Progenitor cell of endocrine pancreas (in vitro differentiated cells): ENCODE data around the gene ADAM10. TPM values are rescaled to one million over a fixed set of nuclear protein-coding genes. Genes with fewer than 3 reads are reported as not detected.

Source experiments
- DNase-seq: peaks from one replicate; pipeline ENCODE4 v3.0.0; 2021; ENCODE audit warnings: low spot score; ENCODE audit not compliant: unreplicated experiment
- H3K27ac Mint-ChIP-seq: 2 replicates; pipeline ENCODE4 v1.8.0; 2021; ENCODE audit warnings: mild to moderate bottlenecking, moderate library complexity, mixed read lengths
- H3K27me3 Mint-ChIP-seq: 2 replicates; pipeline ENCODE4 v1.8.0; 2021; ENCODE audit warnings: mixed read lengths
- H3K36me3 Mint-ChIP-seq: 2 replicates; pipeline ENCODE4 v1.8.0; 2022; ENCODE audit warnings: mixed read lengths; ENCODE audit not compliant: insufficient read depth
- H3K4me1 Mint-ChIP-seq: 2 replicates; pipeline ENCODE4 v1.8.0; 2021; ENCODE audit warnings: low read depth, mixed read lengths
- H3K4me3 Mint-ChIP-seq: 2 replicates; pipeline ENCODE4 v1.8.0; 2021; ENCODE audit warnings: low read depth, mild to moderate bottlenecking, moderate library complexity, mixed read lengths
- H3K9me3 Mint-ChIP-seq: 2 replicates; pipeline ENCODE4 v1.8.0; 2021; ENCODE audit warnings: low read depth, mixed read lengths
- CTCF ChIP-seq: fragments of 200-600 bp; sonication (generic); IDR thresholded peaks from one replicate; pipeline ENCODE4 v1.5.0; 2021; ENCODE audit warnings: antibody characterized with exemption, mild to moderate bottlenecking; ENCODE audit not compliant: unreplicated experiment
- total RNA-seq: library from RNA; stranded (reverse); gene quantifications from 2 replicates; pipeline ENCODE4 v1.2.1, GENCODE V29; 2021

ADAM10 gene
- total RNA-seq, 1 donor from 2014 or later = 237 TPM

- Mint-ChIP-seq H3K27ac (no peak overlapping the region), H3K27me3 (no peaks in the 10 kb centered on the region), H3K4me3 (no peak overlapping the region), H3K4me1 (peaks cover 6% of the 10 kb centered on the region), H3K36me3 (peaks cover 16% of the 10 kb centered on the region), H3K9me3 (no peaks in the 10 kb centered on the region)
- TF ChIP-seq CTCF = no peak
- no peak for DNase-seq
Observed at GRCh38 chr15:58717357-58717756, 32.1 kb downstream of the ADAM10 start.

GRCh38 chr15:58716027-58716426 is 33.5 kb downstream of the ADAM10 start:
- Mint-ChIP-seq H3K27me3 (no peaks in the 10 kb centered on the region), H3K9me3 (no peaks in the 10 kb centered on the region)
- no peak for DNase-seq

GRCh38 chr15:58715266-58715917 is 34.1 kb downstream of the ADAM10 start:
- Mint-ChIP-seq H3K4me1 (peaks cover 6% of the 10 kb centered on the region), H3K9me3 (no peaks in the 10 kb centered on the region), H3K27ac (peak overlapping the region; percentile 1), H3K4me3 (no peak overlapping the region), H3K27me3 (no peaks in the 10 kb centered on the region), H3K36me3 (peaks cover 16% of the 10 kb centered on the region)
- no peak for DNase-seq
- no peak for TF ChIP-seq CTCF

More at GRCh38 chr15:58716027-58716426, 33.5 kb downstream of the ADAM10 start:
- Mint-ChIP-seq H3K27ac (no peak overlapping the region), H3K36me3 (peaks cover 16% of the 10 kb centered on the region), H3K4me3 (no peak overlapping the region), H3K4me1 (peaks cover 6% of the 10 kb centered on the region)
- TF ChIP-seq CTCF = no peak

- no peak overlapping the region for H3K27ac Mint-ChIP-seq
- peaks cover 12% of the 10 kb centered on the region for H3K36me3 Mint-ChIP-seq
- no peaks in the 10 kb centered on the region for H3K4me1 Mint-ChIP-seq
- H3K27me3 Mint-ChIP-seq = no peaks in the 10 kb centered on the region
- H3K4me3 Mint-ChIP-seq = no peak overlapping the region
- no peak for DNase-seq
- no peak for TF ChIP-seq CTCF
- H3K9me3 Mint-ChIP-seq = no peaks in the 10 kb centered on the region
Observed at GRCh38 chr15:58710701-58711100, 38.8 kb downstream of the ADAM10 start.

- no peak for TF ChIP-seq CTCF
- DNase-seq = no peak
- Mint-ChIP-seq H3K36me3 (peaks cover 9% of the 10 kb centered on the region), H3K9me3 (peaks cover 4% of the 10 kb centered on the region), H3K27me3 (no peaks in the 10 kb centered on the region), H3K4me3 (no peak overlapping the region), H3K27ac (no peak overlapping the region), H3K4me1 (peaks cover 1% of the 10 kb centered on the region)
Observed at GRCh38 chr15:58707397-58707796, 42.1 kb downstream of the ADAM10 start.
